ENCODE measurements around the gene ARHGAP8.
"Not testable (repeated sequence)": the region's sequence is repeated elsewhere in the genome, so short reads cannot be mapped to it uniquely, and the experiment has no call there.

The ARHGAP8 gene

GRCh38 chr22:44787832-44788231 is 35.5 kb downstream of the ARHGAP8 start:
- no peaks in the 10 kb centered on the region for H3K4me1 Mint-ChIP-seq (ENCODE audit: low read depth)
- peaks cover 5% of the 10 kb centered on the region for H3K27me3 Mint-ChIP-seq
- no peak overlapping the region for H3K4me3 Mint-ChIP-seq
- H3K36me3 Mint-ChIP-seq = no peaks in the 10 kb centered on the region
- H3K9me3 Mint-ChIP-seq (ENCODE audit: low read depth) = no peaks in the 10 kb centered on the region
- no peak overlapping the region for H3K27ac Mint-ChIP-seq

- no peak overlapping the region for H3K4me3 Mint-ChIP-seq
- H3K9me3 Mint-ChIP-seq (ENCODE audit: low read depth) = no peaks in the 10 kb centered on the region
- H3K27ac Mint-ChIP-seq = no peak overlapping the region
- H3K27me3 Mint-ChIP-seq = no peaks in the 10 kb centered on the region
- no peaks in the 10 kb centered on the region for H3K4me1 Mint-ChIP-seq (ENCODE audit: low read depth)
- H3K36me3 Mint-ChIP-seq = no peaks in the 10 kb centered on the region
Measured at GRCh38 chr22:44793106-44793505, 40.7 kb downstream of the ARHGAP8 start.

- H3K27ac Mint-ChIP-seq = no peak overlapping the region
- no peaks in the 10 kb centered on the region for H3K27me3 Mint-ChIP-seq
- no peaks in the 10 kb centered on the region for H3K4me1 Mint-ChIP-seq (ENCODE audit: low read depth)
- H3K9me3 Mint-ChIP-seq (ENCODE audit: low read depth) = no peaks in the 10 kb centered on the region
- H3K36me3 Mint-ChIP-seq = no peaks in the 10 kb centered on the region
- H3K4me3 Mint-ChIP-seq = no peak overlapping the region
Measured at GRCh38 chr22:44793506-44794172, 41.3 kb downstream of the ARHGAP8 start.

GRCh38 chr22:44795701-44796630 is 43.6 kb downstream of the ARHGAP8 start:
- Mint-ChIP-seq H3K9me3 (ENCODE audit: low read depth) (no peaks in the 10 kb centered on the region), H3K4me3 (no peak overlapping the region), H3K27ac (no peak overlapping the region), H3K4me1 (ENCODE audit: low read depth) (no peaks in the 10 kb centered on the region), H3K27me3 (no peaks in the 10 kb centered on the region), H3K36me3 (no peaks in the 10 kb centered on the region)

GRCh38 chr22:44797181-44797725 is 44.9 kb downstream of the ARHGAP8 start:
- no peaks in the 10 kb centered on the region for H3K9me3 Mint-ChIP-seq (ENCODE audit: low read depth)
- H3K4me1 Mint-ChIP-seq (ENCODE audit: low read depth) = no peaks in the 10 kb centered on the region
- no peak overlapping the region for H3K27ac Mint-ChIP-seq
- H3K27me3 Mint-ChIP-seq = no peaks in the 10 kb centered on the region
- no peaks in the 10 kb centered on the region for H3K36me3 Mint-ChIP-seq
- no peak overlapping the region for H3K4me3 Mint-ChIP-seq

GRCh38 chr22:44799077-44799945 is 46.9 kb downstream of the ARHGAP8 start:
- no peaks in the 10 kb centered on the region for H3K36me3 Mint-ChIP-seq
- H3K27me3 Mint-ChIP-seq = no peaks in the 10 kb centered on the region

GRCh38 chr22:44799946-44800634 is 47.7 kb downstream of the ARHGAP8 start:
- H3K9me3 Mint-ChIP-seq (ENCODE audit: low read depth); H3K36me3 Mint-ChIP-seq; H3K4me3 Mint-ChIP-seq; H3K27me3 Mint-ChIP-seq; H3K4me1 Mint-ChIP-seq (ENCODE audit: low read depth); H3K27ac Mint-ChIP-seq: not testable (repeated sequence)

More at GRCh38 chr22:44799077-44799945, 46.9 kb downstream of the ARHGAP8 start:
- H3K4me1 Mint-ChIP-seq (ENCODE audit: low read depth) = peaks cover 7% of the 10 kb centered on the region
- no peaks in the 10 kb centered on the region for H3K9me3 Mint-ChIP-seq (ENCODE audit: low read depth)
- no peak overlapping the region for H3K27ac Mint-ChIP-seq
- no peak overlapping the region for H3K4me3 Mint-ChIP-seq

GRCh38 chr22:44801476-44801875 is 49.1 kb downstream of the ARHGAP8 start:
- peaks cover 7% of the 10 kb centered on the region for H3K4me1 Mint-ChIP-seq (ENCODE audit: low read depth)
- peaks cover 3% of the 10 kb centered on the region for H3K36me3 Mint-ChIP-seq
- no peaks in the 10 kb centered on the region for H3K27me3 Mint-ChIP-seq
- no peak overlapping the region for H3K4me3 Mint-ChIP-seq
- no peak overlapping the region for H3K27ac Mint-ChIP-seq
- no peaks in the 10 kb centered on the region for H3K9me3 Mint-ChIP-seq (ENCODE audit: low read depth)

- H3K9me3 Mint-ChIP-seq (ENCODE audit: low read depth) = no peaks in the 10 kb centered on the region
- H3K4me3 Mint-ChIP-seq = no peak overlapping the region
- peaks cover 3% of the 10 kb centered on the region for H3K36me3 Mint-ChIP-seq
- H3K4me1 Mint-ChIP-seq (ENCODE audit: low read depth) = peaks cover 7% of the 10 kb centered on the region
- H3K27ac Mint-ChIP-seq = no peak overlapping the region
- no peaks in the 10 kb centered on the region for H3K27me3 Mint-ChIP-seq
Measured at GRCh38 chr22:44802071-44802700, 49.8 kb downstream of the ARHGAP8 start.

GRCh38 chr22:44802956-44803355 is 50.6 kb downstream of the ARHGAP8 start:
- peaks cover 3% of the 10 kb centered on the region for H3K36me3 Mint-ChIP-seq
- H3K27ac Mint-ChIP-seq = no peak overlapping the region
- H3K27me3 Mint-ChIP-seq = no peaks in the 10 kb centered on the region
- peaks cover 7% of the 10 kb centered on the region for H3K4me1 Mint-ChIP-seq (ENCODE audit: low read depth)
- H3K9me3 Mint-ChIP-seq (ENCODE audit: low read depth) = no peaks in the 10 kb centered on the region
- H3K4me3 Mint-ChIP-seq = no peak overlapping the region

- H3K36me3 Mint-ChIP-seq = peaks cover 3% of the 10 kb centered on the region
- no peaks in the 10 kb centered on the region for H3K9me3 Mint-ChIP-seq (ENCODE audit: low read depth)
- no peaks in the 10 kb centered on the region for H3K27me3 Mint-ChIP-seq
- no peak overlapping the region for H3K4me3 Mint-ChIP-seq
- no peak overlapping the region for H3K27ac Mint-ChIP-seq
- H3K4me1 Mint-ChIP-seq (ENCODE audit: low read depth) = peaks cover 9% of the 10 kb centered on the region
Measured at GRCh38 chr22:44804327-44804726, 52.0 kb downstream of the ARHGAP8 start.

GRCh38 chr22:44805711-44806110 is 53.3 kb downstream of the ARHGAP8 start:
- H3K9me3 Mint-ChIP-seq (ENCODE audit: low read depth) = no peaks in the 10 kb centered on the region
- H3K4me3 Mint-ChIP-seq = no peak overlapping the region
- peaks cover 9% of the 10 kb centered on the region for H3K4me1 Mint-ChIP-seq (ENCODE audit: low read depth)
- H3K27me3 Mint-ChIP-seq = no peaks in the 10 kb centered on the region
- peaks cover 3% of the 10 kb centered on the region for H3K36me3 Mint-ChIP-seq
- no peak overlapping the region for H3K27ac Mint-ChIP-seq

GRCh38 chr22:44807232-44807631 is 54.9 kb downstream of the ARHGAP8 start:
- peaks cover 2% of the 10 kb centered on the region for H3K27me3 Mint-ChIP-seq
- H3K9me3 Mint-ChIP-seq (ENCODE audit: low read depth) = no peaks in the 10 kb centered on the region
- no peak overlapping the region for H3K27ac Mint-ChIP-seq
- no peak overlapping the region for H3K4me3 Mint-ChIP-seq
- peaks cover 3% of the 10 kb centered on the region for H3K36me3 Mint-ChIP-seq
- H3K4me1 Mint-ChIP-seq (ENCODE audit: low read depth) = peaks cover 9% of the 10 kb centered on the region

All from activated naive CD8-positive, alpha-beta T cell (primary cell).